ENCODE data around the gene LARGE1. TPM values are rescaled to one million over a fixed set of nuclear protein-coding genes. Genes with fewer than 3 reads are reported as not detected.

LARGE1 gene
- total and polyA plus RNA-seq, 9 of the 15 experiments (the other 6 are each of a cell fraction or from before 2014, with no cell fraction given): 0.01 to 0.66 (median 0.14) TPM; not detected in 2

- ATAC-seq (no peak), FAIRE-seq (no peak), DNase-seq (ENCODE audit: extremely low read depth in 1 of 4, low spot score in 3 of 4) (no peak)
- no peak overlapping the region for H3K9ac ChIP-seq (ENCODE audit: insufficient read depth in 1 of 2, low read depth in 2 of 2, low read length in 2 of 2)
- no peaks in the 10 kb centered on the region for H3K9me1 ChIP-seq (ENCODE audit: control insufficient read depth, insufficient read depth, low read length)
- no peak overlapping the region for H2AFZ ChIP-seq (ENCODE audit: low read depth, low read length)
- ChIA-PET POLR2A (no interaction called here), CTCF (ENCODE audit: low intra/inter-chr PET ratio) (no interaction called here)
- intact Hi-C loops (cut with micrococcal nuclease) (no loop called here), in situ Hi-C loops (cut with MboI) (no loop called here)
- no peaks in the 10 kb centered on the region for H3K36me3 ChIP-seq (ENCODE audit: control insufficient read depth, insufficient read depth, low read length)
- H3K4me1 ChIP-seq (replicated peaks in 1 of 2; ENCODE audit: control insufficient read depth in 2 of 2, insufficient read depth in 2 of 2, low read length in 2 of 2): no peaks in the 10 kb centered on the region
- H3K4me3 ChIP-seq: no peak overlapping the region
- 4% methylated on average over 7 of the region's 11 CpGs for WGBS (ENCODE audit: insufficient coverage, low coverage, missing lambda C conversion rate)
- no peaks in the 10 kb centered on the region for H4K20me1 ChIP-seq (replicated peaks; ENCODE audit: control insufficient read depth, insufficient read depth, low read length)
- H3K4me2 ChIP-seq (ENCODE audit: insufficient read depth, low read length): no peak overlapping the region
- no TSS peak for BruUV-seq (replicated peaks)
- H3K9me3 ChIP-seq (replicated peaks; ENCODE audit: control insufficient read depth, insufficient read depth, low read depth, low read length): no peaks in the 10 kb centered on the region
- H3K27ac ChIP-seq (ENCODE audit: extremely low read depth, low read depth, low read length): no peak overlapping the region
- TF ChIP-seq SAFB (IDR thresholded peaks at IDR 0.05; ENCODE audit: borderline replicate concordance, low read depth, low read length) (no peak), OTX1 (CRISPR knock-in tag; IDR thresholded peaks at IDR 0.05) (no peak), MED1 (CRISPR knock-in tag; IDR thresholded peaks at IDR 0.05; ENCODE audit: borderline replicate concordance) (no peak), NR1H2 (CRISPR knock-in tag; IDR thresholded peaks at IDR 0.05) (no peak), NCOR1 (IDR thresholded peaks at IDR 0.05) (no peak), HMGXB4 (CRISPR knock-in tag; IDR thresholded peaks at IDR 0.05) (no peak), HNRNPUL1 (IDR thresholded peaks at IDR 0.05; ENCODE audit: low read length) (no peak), ZC3H11A (IDR thresholded peaks at IDR 0.05; ENCODE audit: low read depth, low read length) (no peak), RBM15 (IDR thresholded peaks at IDR 0.05; ENCODE audit: insufficient read depth, low read length) (no peak), SMARCB1 (IDR thresholded peaks at IDR 0.05; ENCODE audit: insufficient read length, low read depth) (no peak), PPARD (CRISPR knock-in tag; IDR thresholded peaks at IDR 0.05) (no peak), FUS (optimal IDR thresholded peaks at IDR 0.05; ENCODE audit: low read depth, low read length) (no peak), SP1 (CRISPR knock-in tag; IDR thresholded peaks at IDR 0.05) (no peak)
- no peaks in the 10 kb centered on the region for H3K79me2 ChIP-seq (ENCODE audit: control insufficient read depth, insufficient read depth, low read length)
- no peaks in the 10 kb centered on the region for H3K27me3 ChIP-seq (ENCODE audit: control insufficient read depth in 2 of 2, insufficient read depth in 2 of 2, low read length in 2 of 2)
Observed at GRCh38 chr22:33605666-33606065, 314.6 kb downstream of the LARGE1 start.

Data from K562 (cell line).